Measurements from ENCODE around the gene ALKBH6.
"Not testable (repeated sequence)": the region's sequence is repeated elsewhere in the genome, so short reads cannot be mapped to it uniquely, and the experiment has no call there.

Gene ALKBH6

DNA sequence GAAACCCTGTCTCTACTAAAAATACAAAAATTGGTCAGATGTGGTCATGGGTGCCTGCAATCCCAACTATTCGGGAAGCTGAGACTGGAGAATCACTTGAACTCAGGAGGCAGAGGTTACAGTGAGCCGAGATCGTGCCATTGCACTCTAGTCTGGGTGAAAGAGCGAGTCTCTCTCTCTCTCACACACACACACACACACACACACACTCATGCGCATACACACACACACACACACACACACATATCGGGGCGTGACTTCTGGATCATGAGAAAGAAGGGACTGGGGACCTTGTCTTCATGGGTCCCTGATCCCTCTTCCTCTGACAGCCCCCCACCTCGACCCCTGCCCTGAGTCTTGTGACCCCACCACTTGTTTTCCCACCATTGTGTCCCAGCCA, 30.8 kb downstream of the ALKBH6 start:
- no peak overlapping the region for H3K4me3 ChIP-seq (ENCODE audit: low read length)
- H3K27ac ChIP-seq (ENCODE audit: low read depth, low read length), result no peak overlapping the region
- H3K4me1 ChIP-seq (ENCODE audit: control insufficient read depth, insufficient read depth, low read length), result no peaks in the 10 kb centered on the region
- no peaks in the 10 kb centered on the region for H3K36me3 ChIP-seq (ENCODE audit: control insufficient read depth, insufficient read depth, low read length)
- H3K9ac ChIP-seq (ENCODE audit: low read length), result no peak overlapping the region
- H3K27me3 ChIP-seq (ENCODE audit: control insufficient read depth, insufficient read depth, low read length), result peaks cover 12% of the 10 kb centered on the region

DNA sequence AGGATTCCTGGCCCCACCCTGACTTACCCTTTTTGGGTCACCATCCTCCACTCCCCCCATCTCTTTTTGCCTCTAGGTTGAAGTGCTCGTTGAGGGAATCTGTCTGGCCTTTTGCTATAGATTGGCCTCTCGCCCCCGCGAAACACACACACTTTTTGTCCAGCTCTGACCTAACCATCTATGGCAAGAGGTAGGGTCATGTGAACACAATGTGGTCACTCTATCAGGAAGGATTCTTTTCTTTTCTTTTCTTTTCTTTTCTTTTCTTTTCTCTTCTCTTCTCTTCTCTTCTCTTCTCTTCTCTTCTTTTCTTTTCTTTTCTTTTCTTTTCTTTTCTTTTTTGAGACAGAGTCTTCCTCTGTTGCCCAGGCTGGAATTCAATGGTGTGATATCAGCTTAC, 33.0 kb downstream of the ALKBH6 start:
- H3K4me1 ChIP-seq (ENCODE audit: control insufficient read depth, insufficient read depth, low read length); H3K27ac ChIP-seq (ENCODE audit: low read depth, low read length); H3K36me3 ChIP-seq (ENCODE audit: control insufficient read depth, insufficient read depth, low read length); H3K27me3 ChIP-seq (ENCODE audit: control insufficient read depth, insufficient read depth, low read length); H3K9ac ChIP-seq (ENCODE audit: low read length); H3K4me3 ChIP-seq (ENCODE audit: low read length): not testable (repeated sequence)

DNA sequence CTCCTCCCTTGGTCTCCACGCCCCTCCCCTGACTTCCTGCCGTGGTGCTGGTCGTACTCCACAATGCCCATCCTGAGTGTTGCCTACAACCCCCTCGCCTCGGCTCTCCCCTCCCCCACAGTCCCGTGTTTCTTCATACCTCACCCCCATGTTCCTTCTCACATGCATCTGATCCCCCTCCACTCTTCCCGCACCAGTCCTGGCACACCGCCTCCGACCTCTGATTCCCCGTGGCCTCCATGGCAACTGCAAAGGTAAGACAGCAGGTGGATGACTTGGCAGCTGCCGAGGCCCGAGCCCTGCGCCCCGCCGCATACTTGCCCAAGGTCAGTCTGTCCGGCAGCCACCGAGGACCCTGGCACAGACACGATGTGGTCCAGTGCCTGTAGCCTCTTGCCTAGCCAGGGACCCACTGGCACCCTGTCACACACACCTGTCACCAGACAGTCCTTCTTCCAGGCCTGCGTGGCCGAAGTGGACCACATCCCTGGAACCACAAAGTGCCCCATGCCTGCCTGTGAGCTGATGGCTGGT, 35.1 kb downstream of the ALKBH6 start:
- no peaks in the 10 kb centered on the region for H3K4me1 ChIP-seq (ENCODE audit: control insufficient read depth, insufficient read depth, low read length)
- no peak overlapping the region for H3K27ac ChIP-seq (ENCODE audit: low read depth, low read length)
- no peak overlapping the region for H3K4me3 ChIP-seq (ENCODE audit: low read length)
- no peak overlapping the region for H3K9ac ChIP-seq (ENCODE audit: low read length)
- H3K27me3 ChIP-seq (ENCODE audit: control insufficient read depth, insufficient read depth, low read length), result peaks cover 7% of the 10 kb centered on the region
- no peaks in the 10 kb centered on the region for H3K36me3 ChIP-seq (ENCODE audit: control insufficient read depth, insufficient read depth, low read length)

DNA sequence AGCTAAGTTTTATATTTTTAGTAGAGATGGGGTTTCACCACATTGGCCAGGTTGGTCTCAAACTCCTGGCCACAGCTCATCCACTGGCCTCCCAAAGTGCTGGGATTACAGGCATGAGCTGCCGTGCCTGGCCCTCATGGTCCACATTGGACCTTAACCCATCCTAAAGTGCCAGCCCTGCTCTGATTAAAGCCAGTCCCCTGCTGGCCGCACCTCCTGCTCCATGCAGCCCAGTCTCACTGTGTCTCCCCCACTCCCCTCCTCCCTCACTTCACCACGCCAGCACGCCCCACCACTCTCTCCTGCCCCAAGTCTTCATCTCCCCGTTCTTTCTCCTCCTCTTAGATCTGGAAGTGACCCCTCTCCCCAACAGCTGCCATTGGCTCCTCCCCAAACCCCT, 35.7 kb downstream of the ALKBH6 start:
- peaks cover 7% of the 10 kb centered on the region for H3K27me3 ChIP-seq (ENCODE audit: control insufficient read depth, insufficient read depth, low read length)
- no peaks in the 10 kb centered on the region for H3K4me1 ChIP-seq (ENCODE audit: control insufficient read depth, insufficient read depth, low read length)
- no peak overlapping the region for H3K27ac ChIP-seq (ENCODE audit: low read depth, low read length)
- H3K9ac ChIP-seq (ENCODE audit: low read length), result no peak overlapping the region
- no peaks in the 10 kb centered on the region for H3K36me3 ChIP-seq (ENCODE audit: control insufficient read depth, insufficient read depth, low read length)
- no peak overlapping the region for H3K4me3 ChIP-seq (ENCODE audit: low read length)

DNA sequence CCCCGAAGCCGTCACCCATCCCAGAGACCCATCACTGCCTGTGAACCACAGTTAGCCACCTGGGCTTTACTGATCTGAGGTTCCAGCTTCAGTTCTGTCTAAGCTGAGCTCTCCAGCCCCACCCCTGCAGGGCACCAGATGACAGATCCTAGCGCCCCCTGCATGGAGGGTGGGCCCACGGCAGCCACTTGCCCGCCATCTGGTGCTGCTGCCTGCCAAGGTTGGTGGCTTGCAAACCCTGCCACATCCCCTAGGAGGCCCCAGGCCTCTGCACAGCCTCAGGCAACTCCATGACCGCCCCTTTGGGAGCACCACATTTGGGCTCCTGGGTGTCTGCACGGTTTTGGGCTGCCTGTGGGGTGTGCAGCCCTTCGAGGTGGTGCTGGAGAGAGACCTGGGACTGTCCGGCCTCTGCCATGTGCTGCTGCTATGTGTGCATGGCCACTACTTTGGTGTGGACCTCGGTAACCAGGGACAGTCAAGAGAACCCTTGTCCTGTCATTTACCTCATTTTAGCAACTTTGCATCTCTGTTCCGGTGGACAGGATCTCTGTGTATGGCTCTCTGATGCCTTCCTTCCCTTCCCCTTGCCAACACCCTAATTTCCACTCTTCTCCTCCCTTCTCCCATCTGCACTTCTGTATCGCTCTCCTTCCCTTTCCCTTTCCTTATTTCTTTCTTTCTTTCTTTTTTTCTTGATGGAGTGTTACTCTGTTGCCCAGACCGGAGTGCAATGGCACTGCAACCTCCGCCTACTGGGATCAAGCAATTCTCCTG, 36.4 kb downstream of the ALKBH6 start:
- Histone ChIP-seq H3K9ac (ENCODE audit: low read length) (no peak overlapping the region), H3K27me3 (ENCODE audit: control insufficient read depth, insufficient read depth, low read length) (peaks cover 7% of the 10 kb centered on the region), H3K4me1 (ENCODE audit: control insufficient read depth, insufficient read depth, low read length) (no peaks in the 10 kb centered on the region), H3K27ac (ENCODE audit: low read depth, low read length) (no peak overlapping the region), H3K4me3 (ENCODE audit: low read length) (no peak overlapping the region), H3K36me3 (ENCODE audit: control insufficient read depth, insufficient read depth, low read length) (no peaks in the 10 kb centered on the region)

DNA sequence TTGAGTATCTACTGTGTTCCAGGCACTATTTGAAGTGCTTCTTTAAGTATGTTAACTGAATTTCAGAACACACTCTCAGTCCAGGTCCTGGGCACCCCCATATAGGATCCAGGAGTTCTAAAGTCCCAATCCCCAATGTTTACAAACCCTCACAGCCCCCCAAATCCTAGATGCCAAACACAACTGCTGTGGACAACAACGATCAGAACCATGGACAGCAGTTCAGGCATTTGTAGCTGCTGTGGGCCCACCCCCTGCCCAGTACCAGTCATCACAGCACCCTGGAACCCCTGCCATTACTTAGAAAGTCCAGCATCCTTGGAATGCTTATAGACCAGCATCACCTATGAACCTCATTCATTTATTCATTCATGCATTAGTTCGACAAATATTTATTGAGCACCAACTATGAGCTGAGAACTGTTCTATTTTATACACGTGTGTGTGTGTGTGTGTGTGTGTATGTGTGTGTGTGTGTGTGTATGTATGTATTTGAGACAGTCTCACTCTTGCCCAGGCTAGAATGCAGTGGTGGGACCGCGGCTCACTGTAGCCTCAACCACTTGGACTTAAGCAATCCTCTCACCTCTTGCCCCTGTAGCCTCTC, 38.3 kb downstream of the ALKBH6 start:
- peaks cover 7% of the 10 kb centered on the region for H3K27me3 ChIP-seq (ENCODE audit: control insufficient read depth, insufficient read depth, low read length)
- no peaks in the 10 kb centered on the region for H3K4me1 ChIP-seq (ENCODE audit: control insufficient read depth, insufficient read depth, low read length)
- no peak overlapping the region for H3K4me3 ChIP-seq (ENCODE audit: low read length)
- H3K27ac ChIP-seq (ENCODE audit: low read depth, low read length), result no peak overlapping the region
- no peak overlapping the region for H3K9ac ChIP-seq (ENCODE audit: low read length)
- H3K36me3 ChIP-seq (ENCODE audit: control insufficient read depth, insufficient read depth, low read length), result no peaks in the 10 kb centered on the region

DNA sequence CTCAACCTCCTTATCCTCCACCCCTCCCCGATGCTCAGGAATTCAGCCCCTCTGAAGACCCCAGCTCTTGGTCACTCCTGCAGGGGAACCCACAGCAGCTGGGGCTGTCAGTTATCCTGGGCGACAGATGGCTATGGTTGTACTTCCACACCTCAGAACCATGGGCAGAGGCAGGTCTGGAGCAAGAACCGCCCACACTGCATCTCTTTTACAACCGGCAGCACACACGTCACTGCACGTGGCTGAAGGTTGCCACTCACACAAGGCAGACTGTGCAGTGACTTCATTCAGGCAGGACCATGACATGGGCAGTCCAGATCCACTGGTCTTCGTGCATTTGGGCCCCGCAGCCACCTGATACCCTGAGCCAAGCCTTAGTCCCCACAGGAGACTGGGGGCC, 40.5 kb downstream of the ALKBH6 start:
- H3K27me3 ChIP-seq (ENCODE audit: control insufficient read depth, insufficient read depth, low read length), result no peaks in the 10 kb centered on the region
- no peaks in the 10 kb centered on the region for H3K36me3 ChIP-seq (ENCODE audit: control insufficient read depth, insufficient read depth, low read length)
- no peaks in the 10 kb centered on the region for H3K4me1 ChIP-seq (ENCODE audit: control insufficient read depth, insufficient read depth, low read length)
- H3K27ac ChIP-seq (ENCODE audit: low read depth, low read length), result no peak overlapping the region
- no peak overlapping the region for H3K9ac ChIP-seq (ENCODE audit: low read length)
- no peak overlapping the region for H3K4me3 ChIP-seq (ENCODE audit: low read length)

DNA sequence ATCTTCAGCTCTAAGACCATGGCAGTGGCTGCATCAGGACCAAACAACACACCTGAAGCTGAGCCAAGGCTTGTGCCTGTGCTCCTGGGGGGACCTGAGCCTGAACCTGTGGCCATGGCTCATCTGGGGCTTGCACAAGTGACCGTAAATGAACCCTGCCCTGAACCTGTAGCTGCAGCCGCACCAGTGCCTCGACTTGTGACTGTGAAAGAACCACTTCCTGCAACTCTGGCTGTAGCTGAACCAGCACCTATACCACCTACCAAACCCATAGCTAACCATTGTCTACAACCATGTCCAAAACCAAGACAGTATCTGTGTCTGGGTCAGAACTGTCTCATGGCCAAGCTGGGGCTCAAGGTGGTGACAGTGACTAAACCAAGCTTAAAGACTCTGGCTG, 47.2 kb downstream of the ALKBH6 start:
- no peak overlapping the region for H3K9ac ChIP-seq (ENCODE audit: low read length)
- H3K27me3 ChIP-seq (ENCODE audit: control insufficient read depth, insufficient read depth, low read length), result no peaks in the 10 kb centered on the region
- H3K36me3 ChIP-seq (ENCODE audit: control insufficient read depth, insufficient read depth, low read length), result no peaks in the 10 kb centered on the region
- no peak overlapping the region for H3K27ac ChIP-seq (ENCODE audit: low read depth, low read length)
- no peak overlapping the region for H3K4me3 ChIP-seq (ENCODE audit: low read length)
- H3K4me1 ChIP-seq (ENCODE audit: control insufficient read depth, insufficient read depth, low read length), result no peaks in the 10 kb centered on the region

DNA sequence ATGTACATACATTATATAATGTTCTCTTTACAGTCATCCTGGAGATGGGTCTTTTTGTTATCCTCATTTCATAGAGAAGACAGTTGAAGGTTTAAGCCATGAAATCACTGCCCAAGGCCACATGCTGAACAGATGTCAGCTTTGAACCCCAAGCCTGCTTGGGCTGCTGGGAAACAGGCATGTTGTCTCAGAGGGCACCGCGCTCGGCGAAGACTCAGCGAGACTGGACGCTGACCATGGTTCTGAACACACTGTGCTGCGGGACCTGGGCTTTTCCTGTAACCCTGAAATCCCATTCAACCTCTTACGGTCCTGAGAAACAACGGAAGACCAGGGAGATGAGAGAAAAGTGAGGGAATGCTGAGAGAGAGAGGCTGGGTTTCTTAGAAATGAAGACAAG, 50.5 kb downstream of the ALKBH6 start:
- H3K36me3 ChIP-seq (ENCODE audit: control insufficient read depth, insufficient read depth, low read length), result no peaks in the 10 kb centered on the region
- H3K9ac ChIP-seq (ENCODE audit: low read length), result no peak overlapping the region
- H3K4me1 ChIP-seq (ENCODE audit: control insufficient read depth, insufficient read depth, low read length), result no peaks in the 10 kb centered on the region
- peaks cover 14% of the 10 kb centered on the region for H3K27me3 ChIP-seq (ENCODE audit: control insufficient read depth, insufficient read depth, low read length)
- no peak overlapping the region for H3K27ac ChIP-seq (ENCODE audit: low read depth, low read length)
- no peak overlapping the region for H3K4me3 ChIP-seq (ENCODE audit: low read length)

DNA sequence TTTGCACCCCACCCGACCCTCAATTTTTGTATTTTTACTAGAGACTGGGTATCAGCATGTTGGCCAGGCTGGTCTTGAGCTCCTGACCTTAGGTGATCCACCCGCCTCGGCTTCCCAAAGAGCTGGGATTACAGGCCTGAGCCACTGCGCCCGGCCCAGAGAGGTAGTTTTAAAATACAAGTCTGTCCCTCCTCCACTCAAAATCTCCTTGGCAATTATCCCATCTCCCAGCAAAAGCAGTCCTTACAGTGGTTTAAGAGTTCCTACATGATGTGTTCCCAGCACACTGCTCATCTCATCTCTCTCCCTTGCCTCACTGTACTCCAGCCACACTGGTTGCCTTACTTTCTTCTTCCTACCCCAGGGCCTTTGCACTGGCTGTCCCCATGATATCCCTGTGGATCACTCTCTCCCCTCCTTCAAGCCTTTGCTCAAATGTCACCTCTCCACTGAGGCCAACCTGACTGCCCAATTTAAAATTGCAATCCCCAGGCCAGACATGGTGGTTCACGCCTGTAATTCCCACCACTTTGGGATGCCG, 53.5 kb downstream of the ALKBH6 start:
- H3K4me1 ChIP-seq (ENCODE audit: control insufficient read depth, insufficient read depth, low read length), result no peaks in the 10 kb centered on the region
- no peak overlapping the region for H3K27ac ChIP-seq (ENCODE audit: low read depth, low read length)
- no peaks in the 10 kb centered on the region for H3K36me3 ChIP-seq (ENCODE audit: control insufficient read depth, insufficient read depth, low read length)
- H3K9ac ChIP-seq (ENCODE audit: low read length), result no peak overlapping the region
- peaks cover 19% of the 10 kb centered on the region for H3K27me3 ChIP-seq (ENCODE audit: control insufficient read depth, insufficient read depth, low read length)
- H3K4me3 ChIP-seq (ENCODE audit: low read length), result no peak overlapping the region

DNA sequence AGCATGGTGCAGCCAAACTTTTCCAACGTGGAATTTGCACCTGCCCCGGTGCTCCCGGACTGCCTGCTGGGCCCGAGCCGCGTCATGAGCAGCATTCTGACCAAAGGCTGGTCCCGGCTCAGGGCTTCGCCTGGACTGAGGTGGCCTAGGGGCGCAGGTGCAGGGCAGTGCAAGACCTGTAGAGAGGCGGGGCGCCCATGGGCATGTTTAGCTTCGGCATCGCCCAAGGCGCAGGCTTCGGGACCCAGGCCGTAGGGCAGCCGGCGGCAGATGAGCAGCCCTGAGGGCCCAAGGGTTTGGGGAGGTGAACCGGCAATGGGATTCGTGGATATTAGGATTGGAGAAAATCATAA, 54.1 kb downstream of the ALKBH6 start:
- H3K27ac ChIP-seq (ENCODE audit: low read depth, low read length), result no peak overlapping the region
- peaks cover 19% of the 10 kb centered on the region for H3K27me3 ChIP-seq (ENCODE audit: control insufficient read depth, insufficient read depth, low read length)
- no peaks in the 10 kb centered on the region for H3K4me1 ChIP-seq (ENCODE audit: control insufficient read depth, insufficient read depth, low read length)
- H3K4me3 ChIP-seq (ENCODE audit: low read length), result no peak overlapping the region
- H3K36me3 ChIP-seq (ENCODE audit: control insufficient read depth, insufficient read depth, low read length), result no peaks in the 10 kb centered on the region
- no peak overlapping the region for H3K9ac ChIP-seq (ENCODE audit: low read length)

All from rectal smooth muscle tissue (tissue), 1 donor.